GM03348 (cell line): Measurements from ENCODE around the gene SEMA4F.
A peak's percentile ranks its signal among the peaks of the same experiment; 100 is the strongest.

ENCODE experiments used
- DNase-seq: peaks from one replicate; pipeline ENCODE4 v3.0.0; 2012; ENCODE audit warnings: low spot score

SEMA4F gene

DNA sequence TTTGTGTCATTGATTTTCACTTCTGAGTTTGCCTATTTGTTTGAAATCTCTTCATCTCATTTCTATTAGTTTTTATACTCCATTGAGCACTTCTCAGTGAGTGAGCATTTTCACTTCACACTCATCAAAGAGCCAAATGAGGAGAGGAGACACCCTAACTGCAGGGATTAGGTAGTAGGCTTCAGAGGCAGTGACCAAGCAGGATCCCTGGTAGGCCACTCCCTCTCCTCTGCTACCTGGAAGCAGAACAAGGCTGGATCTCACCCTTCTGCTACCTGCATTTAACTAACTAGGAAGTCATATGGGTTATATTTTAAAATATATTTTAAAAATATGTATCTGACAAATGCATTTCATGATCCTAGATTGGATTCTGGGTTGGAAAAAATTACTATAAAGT is 52.7 kb downstream of the SEMA4F start:
- no peak for DNase-seq

DNA sequence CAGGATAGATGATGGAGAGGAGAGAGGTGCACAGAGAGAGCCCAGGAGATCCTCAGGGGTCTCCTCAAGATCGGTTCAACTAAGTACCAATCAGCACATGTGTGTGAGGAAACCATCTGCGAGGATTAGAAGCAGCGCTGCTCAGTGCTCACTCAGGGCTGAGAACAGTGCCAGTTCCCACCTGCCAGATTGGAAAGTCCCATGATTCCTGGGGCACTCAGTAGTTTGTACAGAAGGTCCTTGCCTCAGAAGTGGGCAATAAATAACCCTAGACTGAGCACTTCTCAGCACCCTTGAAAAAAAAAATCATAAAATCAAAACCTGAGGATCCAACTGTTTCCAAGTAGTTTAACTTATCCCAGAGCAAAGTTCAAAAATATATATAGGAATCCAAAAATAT is 53.8 kb downstream of the SEMA4F start:
- DNase-seq, result no peak

DNA sequence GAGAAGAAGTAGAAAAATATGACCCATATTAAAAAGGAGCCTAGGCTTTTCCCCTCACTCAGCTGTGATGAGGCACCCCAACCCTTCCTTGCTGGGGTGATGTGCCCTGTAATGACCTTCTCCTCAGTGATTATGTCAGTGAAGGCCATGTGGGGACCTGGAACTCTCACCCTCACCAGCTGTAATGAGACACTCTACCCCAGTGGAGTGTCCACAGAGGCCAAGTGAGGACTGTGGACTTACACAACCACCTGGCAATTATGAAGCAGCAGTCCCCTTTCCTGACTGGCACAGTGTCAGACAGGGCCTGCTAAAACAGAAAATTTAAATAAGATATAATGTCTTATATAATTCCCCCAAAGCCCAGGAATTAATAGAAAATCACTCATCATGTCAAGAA is 54.2 kb downstream of the SEMA4F start:
- DNase-seq, result no peak

DNA sequence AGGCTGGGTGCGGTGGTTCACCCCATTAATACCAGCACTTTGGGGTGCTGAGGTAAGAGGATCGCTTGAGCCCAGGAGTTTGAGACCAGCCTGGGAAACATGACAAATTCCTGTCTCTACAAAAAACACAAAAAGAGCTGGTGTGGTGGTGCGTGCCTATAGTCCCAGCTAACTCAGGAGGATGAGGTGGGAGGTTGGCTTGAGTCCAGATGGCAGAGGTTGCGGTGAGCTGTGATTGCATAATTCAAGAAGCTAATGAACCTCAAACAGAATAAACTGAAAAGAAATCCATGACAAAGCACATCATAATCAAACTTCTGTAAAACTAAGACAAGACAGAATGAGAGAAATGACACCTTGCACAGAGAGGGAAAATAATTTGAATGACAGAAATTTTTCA is 54.8 kb downstream of the SEMA4F start:
- DNase-seq, result no peak

DNA sequence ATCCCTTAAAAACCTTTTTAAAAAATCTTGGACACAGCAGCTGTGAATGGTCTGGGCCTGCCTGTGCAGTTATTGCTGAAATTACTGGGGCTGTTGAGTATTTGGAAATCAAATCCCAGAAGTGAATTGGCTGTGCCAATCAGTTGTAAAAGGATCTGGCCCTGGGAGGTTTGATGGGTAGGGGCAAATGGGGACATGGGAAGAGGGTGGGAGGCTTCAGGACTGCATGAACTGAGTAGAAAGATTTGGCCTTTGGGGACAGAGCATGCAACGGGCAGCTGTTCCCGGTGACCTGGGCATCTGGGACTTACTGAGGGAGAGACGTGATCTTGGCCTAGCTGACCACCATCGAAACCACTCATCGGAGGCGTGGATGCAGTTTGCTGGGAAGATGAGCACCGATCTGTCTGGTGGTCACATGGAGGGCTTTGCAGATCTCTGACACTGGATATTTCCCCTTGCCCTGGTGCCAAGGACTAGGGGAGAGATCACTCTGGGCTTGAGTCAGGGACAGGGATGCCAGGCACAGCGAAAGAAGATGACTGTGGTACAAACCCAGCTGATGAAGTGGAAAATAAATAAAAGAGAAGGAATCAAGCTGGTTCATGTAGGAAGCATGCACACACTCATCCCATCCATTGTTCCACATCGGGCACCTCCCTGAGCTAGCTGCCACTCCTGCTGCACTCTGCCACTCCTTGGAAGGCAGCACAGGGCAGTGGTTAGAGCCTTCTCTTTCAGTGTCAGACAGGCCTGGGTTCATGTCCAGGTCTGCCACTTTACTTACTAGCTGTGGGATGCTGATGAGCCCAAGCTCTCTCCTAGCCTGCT is 58.4 kb downstream of the SEMA4F start:
- no peak for DNase-seq

DNA sequence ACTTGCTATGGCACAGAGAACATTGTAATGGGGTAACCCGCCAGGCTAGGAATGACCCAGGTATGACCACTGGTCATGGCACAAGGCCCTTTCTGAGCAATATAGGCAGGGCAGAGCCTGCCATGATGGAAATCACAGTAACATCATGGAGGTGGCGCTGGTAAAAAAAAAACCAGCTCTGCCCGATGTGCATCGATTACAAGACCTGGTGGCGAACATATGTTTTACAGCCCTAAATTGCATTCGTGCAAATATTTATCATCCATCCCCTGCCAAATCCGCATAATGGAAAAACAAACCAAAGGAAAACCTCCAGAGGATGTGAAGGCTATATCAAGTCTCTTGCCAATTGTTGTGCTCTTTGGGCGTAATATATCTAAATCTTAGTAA is 60.6 kb downstream of the SEMA4F start:
- no peak for DNase-seq

DNA sequence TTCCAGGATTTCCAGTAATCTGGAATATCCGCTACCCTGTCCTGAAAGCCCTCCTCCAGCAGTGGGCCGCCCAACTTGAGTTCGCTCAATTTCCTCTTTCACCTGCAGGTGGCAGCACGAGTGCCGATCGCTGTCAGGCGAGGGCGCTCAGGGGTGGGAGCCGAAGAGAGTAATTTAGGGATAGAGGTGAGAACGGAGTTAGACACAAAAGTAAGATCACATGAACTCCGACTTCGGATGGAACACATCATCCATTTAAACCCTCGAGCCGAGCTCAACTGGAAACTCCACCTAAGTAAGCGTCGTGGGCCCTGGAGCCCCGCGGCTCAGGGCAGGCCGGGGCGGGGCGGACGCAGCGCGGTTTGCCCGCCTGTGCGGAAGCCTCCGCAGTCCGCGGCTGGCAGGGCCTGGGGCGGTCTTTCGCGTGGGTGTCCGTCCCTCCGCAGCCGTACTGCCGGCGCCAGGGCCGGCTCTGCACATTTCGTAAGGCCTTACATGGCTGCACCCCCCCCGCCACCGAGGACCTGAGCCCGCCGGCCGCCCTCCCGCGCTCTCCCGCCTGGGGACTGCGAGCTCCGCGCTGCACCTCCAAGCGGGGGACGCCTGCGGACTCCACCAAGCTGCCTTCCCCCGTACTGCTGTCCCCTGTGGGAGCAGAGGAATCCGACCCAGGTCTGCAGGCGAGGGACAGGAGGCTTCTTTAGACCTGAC is 61.2 kb downstream of the SEMA4F start:
- peak; percentile 93 for DNase-seq

DNA sequence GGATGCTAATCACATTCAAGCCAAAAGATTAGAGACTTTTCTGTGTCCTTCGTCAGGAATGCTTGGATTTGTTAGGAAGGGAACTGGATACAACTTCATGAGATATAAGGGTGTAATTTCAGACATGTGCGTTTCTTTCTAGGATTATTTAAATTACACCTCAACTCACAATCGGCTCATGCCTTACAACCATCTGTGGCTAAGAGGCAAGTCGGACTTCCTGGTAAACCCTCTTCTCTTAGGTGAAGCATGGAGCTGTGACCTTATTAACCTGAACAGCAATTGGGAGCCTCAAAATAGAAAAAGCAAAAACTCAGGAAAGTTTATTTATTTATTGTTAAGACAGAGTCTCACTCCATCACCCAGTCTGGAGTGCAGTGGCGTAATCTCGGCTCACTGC is 61.8 kb downstream of the SEMA4F start:
- no peak for DNase-seq

DNA sequence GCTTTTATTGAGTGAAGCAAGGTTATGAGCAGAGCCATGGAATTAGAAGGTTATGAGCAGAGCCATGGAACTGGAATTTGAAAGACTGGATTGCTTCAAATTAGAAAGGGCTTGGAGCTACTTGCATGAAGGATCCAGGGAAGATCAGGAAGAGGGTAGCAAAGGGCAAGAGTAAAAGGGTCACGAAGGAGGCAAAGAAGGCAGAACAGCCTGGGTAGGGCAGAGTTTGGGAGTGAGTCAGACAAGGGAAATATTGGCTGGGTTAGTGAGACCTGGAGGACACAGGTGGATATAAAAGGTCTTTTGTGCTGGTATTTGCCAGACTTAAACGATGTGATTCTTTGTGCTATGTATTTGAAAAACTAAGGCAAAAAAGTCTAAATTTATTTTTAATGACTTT is 65.0 kb downstream of the SEMA4F start:
- DNase-seq, result no peak

DNA sequence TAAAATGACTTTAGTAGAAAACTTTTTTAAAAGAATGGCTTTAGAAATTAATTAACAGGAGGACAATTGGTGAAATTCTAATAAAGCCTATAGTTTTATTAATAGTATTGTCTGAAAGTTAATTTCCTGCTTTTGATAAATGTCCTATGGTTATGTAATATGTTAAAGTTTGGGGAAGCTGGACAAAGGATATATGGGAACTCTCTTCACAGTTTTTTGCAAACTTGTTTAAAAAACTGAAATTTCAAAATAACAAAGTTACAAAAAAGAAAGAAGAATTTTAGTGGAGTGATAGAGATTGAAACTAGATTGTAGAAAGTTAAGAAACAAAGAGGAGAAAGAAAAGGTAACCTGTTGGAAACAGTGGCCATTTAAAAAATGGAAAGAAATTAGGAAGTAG is 67.3 kb downstream of the SEMA4F start:
- no peak for DNase-seq

DNA sequence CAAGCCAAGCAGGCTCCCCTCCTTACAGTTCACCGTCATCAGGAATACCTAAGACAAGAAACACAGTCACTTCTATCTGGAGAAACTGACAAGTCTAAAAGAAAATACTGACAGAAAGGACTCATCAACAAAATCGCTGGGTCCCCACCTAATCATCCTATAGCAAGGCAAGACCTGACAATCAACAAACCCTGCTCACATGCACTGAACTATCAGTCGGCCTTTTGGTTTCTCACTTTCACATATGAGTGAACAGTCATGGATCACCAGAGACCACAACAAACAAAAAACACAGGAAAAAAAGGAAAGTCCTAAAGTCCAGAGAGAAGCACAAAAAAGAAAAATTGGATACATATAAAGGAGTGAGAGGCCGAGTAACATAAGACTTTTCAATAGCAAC is 70.4 kb downstream of the SEMA4F start:
- DNase-seq, result no peak

DNA sequence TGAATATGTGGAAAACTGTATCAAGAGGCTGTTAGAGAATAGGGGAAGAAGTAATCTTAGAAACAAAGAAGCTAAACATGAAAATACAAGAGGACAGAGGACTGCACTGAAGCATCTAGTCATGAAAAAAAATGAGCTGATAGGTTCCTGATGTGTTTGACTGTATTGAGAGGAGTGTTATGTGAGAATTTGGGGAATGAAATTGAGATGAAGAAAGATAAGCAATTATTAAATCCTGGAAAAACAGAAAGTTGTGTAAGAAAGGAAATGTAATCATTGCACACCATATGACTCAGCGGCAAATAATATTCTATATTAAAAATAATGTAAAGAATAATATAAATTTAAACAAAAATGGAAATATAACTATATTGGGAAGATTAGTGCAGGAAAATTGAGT is 71.2 kb downstream of the SEMA4F start:
- DNase-seq, result no peak

DNA sequence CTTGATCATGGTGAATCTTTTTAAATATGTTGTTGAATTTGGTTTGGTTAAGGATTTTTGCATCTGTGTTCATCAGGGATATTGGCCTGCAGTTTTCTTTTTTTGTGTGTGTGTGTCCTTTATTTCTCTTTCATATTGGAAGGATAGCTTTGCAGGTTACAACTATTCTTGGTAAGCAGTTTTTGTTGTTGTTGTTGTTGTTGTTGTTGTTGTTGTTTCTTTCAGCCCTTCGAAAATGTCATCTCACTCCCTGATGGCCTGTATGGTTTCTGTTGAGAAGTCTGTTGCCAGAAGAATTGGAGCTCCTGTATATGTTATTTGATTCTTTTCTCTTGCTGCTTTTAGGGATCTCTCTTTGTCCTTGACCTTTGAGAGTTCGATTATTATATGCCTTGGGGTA is 74.8 kb downstream of the SEMA4F start:
- DNase-seq, result no peak

DNA sequence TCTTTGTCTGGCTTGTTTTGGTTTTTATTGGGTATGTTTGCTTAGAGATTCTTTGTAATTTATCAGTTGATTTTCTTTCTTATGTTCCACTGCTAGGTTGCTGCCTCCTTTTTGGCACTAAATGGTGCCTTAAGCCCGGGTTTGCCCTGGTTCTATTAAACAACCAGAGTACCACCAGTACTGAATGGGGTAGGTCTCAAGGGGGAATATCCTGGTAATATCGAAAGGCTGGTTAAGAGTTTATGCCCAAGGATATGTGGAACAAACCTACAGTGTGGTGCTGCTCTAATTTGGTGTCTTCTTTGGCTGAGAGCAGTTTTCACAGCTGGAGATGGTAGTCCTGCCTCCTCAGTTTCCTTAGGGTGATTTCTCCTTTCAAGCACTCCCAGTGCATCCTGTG is 76.5 kb downstream of the SEMA4F start:
- no peak for DNase-seq
